GM18519 (cell line): ENCODE results near the gene DIO1.
"Not testable (repeated sequence)": the region's sequence is repeated elsewhere in the genome, so short reads cannot be mapped to it uniquely, and the experiment has no call there.

ENCODE experiments used
- ATAC-seq: cut with Tn5 transposase; IDR thresholded peaks from one replicate; pipeline ENCODE4 v1.9.1; 2021; ENCODE audit warnings: mild to moderate bottlenecking, moderate library complexity; ENCODE audit not compliant: unreplicated experiment, low FRiP score

The DIO1 gene

DNA sequence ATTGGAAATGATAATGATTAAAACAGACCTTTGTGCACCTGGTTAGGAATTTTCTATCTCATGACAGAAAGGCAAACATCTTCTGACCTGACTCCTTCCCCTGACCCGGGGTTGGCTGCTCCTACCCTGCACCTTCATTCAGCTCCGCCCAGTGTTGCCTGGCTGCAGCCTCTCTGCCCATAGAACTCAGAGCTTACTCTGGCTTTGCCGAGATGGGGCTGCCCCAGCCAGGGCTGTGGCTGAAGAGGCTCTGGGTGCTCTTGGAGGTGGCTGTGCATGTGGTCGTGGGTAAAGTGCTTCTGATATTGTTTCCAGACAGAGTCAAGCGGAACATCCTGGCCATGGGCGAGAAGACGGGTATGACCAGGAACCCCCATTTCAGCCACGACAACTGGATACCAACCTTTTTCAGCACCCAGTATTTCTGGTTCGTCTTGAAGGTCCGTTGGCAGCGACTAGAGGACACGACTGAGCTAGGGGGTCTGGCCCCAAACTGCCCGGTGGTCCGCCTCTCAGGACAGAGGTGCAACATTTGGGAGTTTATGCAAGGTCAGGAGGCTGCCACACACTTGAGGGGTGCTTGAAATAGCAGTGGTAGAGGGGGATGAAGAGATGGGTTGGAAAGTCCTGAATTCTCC is at the start of gene DIO1:
Gene DIO1, plus strand, starts transcription at position 189 of the 638 bp plus-strand sequence. Its CDS starts 24 bp downstream, at position 213.
- no peak for ATAC-seq

DNA sequence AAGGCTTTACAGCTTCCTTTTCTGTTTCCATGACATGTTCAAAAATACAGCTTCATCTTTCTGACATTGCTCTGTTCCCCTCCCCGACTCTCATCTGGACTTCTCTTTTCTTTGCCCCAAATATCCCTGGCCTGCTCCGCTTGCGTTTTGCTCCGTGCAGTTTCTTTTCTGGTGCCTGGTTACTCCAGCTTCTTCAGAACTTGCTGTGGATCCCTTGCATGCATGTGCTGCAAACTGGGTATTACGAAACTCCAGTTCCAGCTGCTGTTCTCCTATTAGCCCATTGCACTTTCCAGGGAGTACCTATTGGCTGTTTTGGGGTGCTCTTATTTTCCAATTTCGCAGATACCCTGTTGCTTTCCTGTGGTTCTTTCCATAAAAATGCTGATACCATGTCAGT is 46.0 kb upstream of the DIO1 start:
- no peak for ATAC-seq

GRCh38 chr1:53850082-53850673 is 43.8 kb upstream of the DIO1 start:
- no peak for ATAC-seq

GRCh38 chr1:53851571-53852285 is 42.3 kb upstream of the DIO1 start:
- no peak for ATAC-seq

GRCh38 chr1:53860967-53861411 is 33.0 kb upstream of the DIO1 start:
- no peak for ATAC-seq

- no peak for ATAC-seq
Measured at GRCh38 chr1:53862507-53862906, 31.5 kb upstream of the DIO1 start.

- no peak for ATAC-seq
Measured at GRCh38 chr1:53868565-53868964, 25.4 kb upstream of the DIO1 start.

GRCh38 chr1:53869454-53870117 is 24.4 kb upstream of the DIO1 start:
- no peak for ATAC-seq

GRCh38 chr1:53871221-53871620 is 22.8 kb upstream of the DIO1 start:
- no peak for ATAC-seq

DNA sequence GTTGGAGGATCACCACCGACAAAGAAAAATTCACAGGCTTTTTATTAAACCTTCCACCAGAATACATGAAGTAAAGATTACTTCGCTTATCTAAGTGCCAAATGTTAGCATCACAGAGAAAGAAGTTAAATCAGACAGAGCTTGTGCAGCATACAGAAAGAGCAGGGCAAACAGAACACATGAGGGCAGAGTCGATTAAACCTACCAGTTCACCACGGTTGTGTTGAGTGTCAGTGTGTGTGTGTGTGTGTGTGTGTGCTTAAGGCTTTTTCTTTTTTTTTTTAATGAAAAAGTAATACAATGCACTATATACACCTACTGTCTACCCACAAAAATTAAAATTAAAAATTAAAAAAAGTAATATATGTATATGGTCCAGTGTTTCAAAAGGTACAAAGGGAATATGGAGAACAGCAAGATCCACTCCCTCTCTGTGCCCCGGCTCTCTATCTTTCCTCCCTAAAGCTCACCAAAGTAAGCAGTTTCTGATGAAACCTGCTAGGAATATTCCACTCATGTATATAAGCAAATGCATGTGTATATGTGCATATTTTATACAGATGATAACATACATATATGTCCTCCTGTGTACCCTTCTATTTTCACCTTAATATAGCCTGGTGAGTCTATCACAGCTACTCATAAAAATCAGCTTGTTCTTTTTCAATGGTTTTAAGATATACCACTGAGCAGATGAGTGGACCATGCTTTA is 22.1 kb upstream of the DIO1 start:
- ATAC-seq: no peak

DNA sequence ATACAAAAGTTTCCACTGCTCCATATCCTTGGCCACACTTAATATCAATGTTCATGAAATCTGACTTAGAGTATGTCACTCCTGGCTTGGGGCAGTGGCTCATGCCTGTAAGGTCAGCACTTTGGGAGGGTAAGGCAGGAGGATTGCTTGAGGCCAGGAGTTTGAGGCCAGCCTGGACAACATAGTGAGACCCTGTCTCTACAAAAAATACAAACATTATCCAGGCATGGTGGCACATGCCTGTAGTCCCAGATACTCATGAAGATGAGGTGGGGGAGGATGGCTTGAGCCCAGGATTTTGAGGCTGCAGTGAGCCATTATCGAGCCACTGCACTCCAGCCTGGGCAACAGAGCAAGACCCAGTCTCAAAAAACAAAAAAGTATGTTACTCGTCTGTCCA is 18.8 kb upstream of the DIO1 start:
- ATAC-seq: not testable (repeated sequence)

- ATAC-seq: no peak
Measured at GRCh38 chr1:53878492-53879105, 15.4 kb upstream of the DIO1 start.

DNA sequence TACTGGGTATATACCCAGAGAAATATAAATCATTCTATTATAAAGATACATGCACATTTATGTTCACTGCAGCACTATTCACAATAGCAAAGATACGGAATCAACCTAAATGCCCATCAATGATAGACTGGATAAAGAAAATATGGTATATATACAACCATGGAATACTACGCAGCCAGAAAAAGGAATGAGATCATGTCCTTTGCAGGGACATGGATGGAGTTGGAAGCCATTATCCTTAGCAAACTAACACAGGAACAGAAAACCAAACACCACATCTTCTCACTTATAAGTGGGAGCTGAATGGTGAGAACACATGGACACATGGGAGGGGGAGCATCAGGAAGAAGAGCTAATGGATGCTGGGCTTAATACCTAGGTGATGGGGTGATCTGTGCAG is 12.1 kb upstream of the DIO1 start:
- ATAC-seq: not testable (repeated sequence)

DNA sequence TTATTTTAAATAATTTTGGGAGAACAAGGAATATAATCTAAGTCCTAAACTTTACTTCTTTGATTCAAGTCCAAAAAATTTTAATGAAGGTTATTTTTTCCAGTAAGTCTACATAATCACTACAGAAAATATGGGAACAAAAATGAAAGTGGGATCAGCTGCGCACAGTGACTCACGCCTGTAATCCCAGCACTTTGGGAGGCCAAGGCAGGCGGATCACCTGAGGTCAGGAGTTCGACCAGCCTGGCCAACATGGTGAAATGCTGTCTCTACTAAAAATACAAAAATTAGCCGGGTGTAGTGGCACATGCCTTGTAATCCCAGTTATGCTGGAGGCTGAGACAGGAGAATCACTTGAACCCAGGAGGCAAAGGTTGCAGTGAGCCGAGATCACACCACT is 10.4 kb upstream of the DIO1 start:
- not testable (repeated sequence) for ATAC-seq

DNA sequence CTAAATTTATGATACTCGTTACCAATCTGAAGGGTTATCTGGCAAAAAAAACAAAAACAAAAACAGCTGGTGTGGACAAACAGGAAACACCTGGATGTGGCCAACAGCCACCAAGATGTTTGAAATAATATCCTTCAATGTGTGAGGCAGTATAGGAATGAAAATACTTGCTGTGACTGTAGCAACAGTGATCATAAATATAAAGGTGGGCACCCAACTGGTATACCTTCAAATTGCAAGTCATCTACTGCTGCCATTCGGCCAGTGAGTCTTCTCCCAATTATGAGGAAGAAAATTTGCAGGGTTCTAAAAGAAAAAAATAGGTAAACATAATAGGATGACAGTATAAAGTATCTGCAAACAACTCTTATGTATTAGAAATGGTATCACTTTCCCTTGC is 5.3 kb upstream of the DIO1 start:
- ATAC-seq: no peak

- peak; percentile 77 for ATAC-seq
Measured at GRCh38 chr1:53889304-53890298, 4.4 kb upstream of the DIO1 start, which contains the start of gene YIPF1. Gene YIPF1 (minus strand): TSS chr1:53889797. CDS start chr1:53888937, 860 bp downstream.

DNA sequence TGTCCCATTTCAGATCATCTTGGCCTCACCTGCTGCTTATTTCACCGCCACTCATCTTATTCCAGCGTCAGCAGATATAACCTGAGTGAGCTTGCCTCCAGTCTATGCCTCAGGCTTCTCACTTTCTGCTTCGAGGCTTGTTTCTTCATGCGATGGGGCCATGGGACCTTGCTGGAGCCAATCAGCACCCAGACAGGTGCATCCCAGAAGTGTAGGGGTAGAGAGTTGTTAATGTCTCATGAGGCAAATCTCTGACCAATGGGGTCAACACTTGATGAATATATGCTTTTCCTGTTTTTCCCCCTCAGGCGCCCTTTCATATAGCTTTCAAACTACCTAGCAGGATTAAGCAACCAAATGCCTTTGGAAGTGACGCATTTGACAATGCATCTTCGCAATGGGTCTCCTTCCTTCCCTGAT is 3.5 kb upstream of the DIO1 start:
- ATAC-seq: no peak

- ATAC-seq: no peak
Measured at GRCh38 chr1:53891018-53891417, 3.0 kb upstream of the DIO1 start.

- no peak for ATAC-seq
Measured at GRCh38 chr1:53891678-53892077, 2.3 kb upstream of the DIO1 start.
